Measurements from ENCODE around the gene SCTR. TPM values are rescaled to one million over a fixed set of nuclear protein-coding genes. Genes with fewer than 3 reads are reported as not detected.

The SCTR gene
- total RNA-seq, 1 donor from 2014 or later: not detected

GRCh38 chr2:119536707-119537106 is 12.4 kb upstream of the SCTR start:
- H3K9me3 ChIP-seq: peaks cover 8 to 15% of the 10 kb centered on the region in 2 donors
- no peak for TF ChIP-seq CTCF (IDR thresholded peaks at IDR 0.05)
- intact Hi-C loops (cut with DNase I): no loop called here
- no peak overlapping the region for H3K4me3 ChIP-seq
- H3K27ac ChIP-seq: no peak overlapping the region
- no peaks in the 10 kb centered on the region for H3K36me3 ChIP-seq
- no peak for DNase-seq (ENCODE audit: low spot score in 2 of 2)
- no peaks in the 10 kb centered on the region for H3K27me3 ChIP-seq
- H3K4me1 ChIP-seq: no peaks in the 10 kb centered on the region

- Histone ChIP-seq H3K9me3 (peaks cover 8 to 15% of the 10 kb centered on the region in 2 donors), H3K4me1 (no peaks in the 10 kb centered on the region), H3K27me3 (no peaks in the 10 kb centered on the region), H3K4me3 (no peak overlapping the region), H3K36me3 (no peaks in the 10 kb centered on the region), H3K27ac (no peak overlapping the region)
- intact Hi-C loops (cut with DNase I): no loop called here
- no peak for TF ChIP-seq CTCF (IDR thresholded peaks at IDR 0.05)
- no peak for DNase-seq (ENCODE audit: low spot score in 2 of 2)
Observed at GRCh38 chr2:119536211-119536610, 11.9 kb upstream of the SCTR start.

- no peak for TF ChIP-seq CTCF (IDR thresholded peaks at IDR 0.05)
- no peaks in the 10 kb centered on the region for H3K36me3 ChIP-seq
- no peaks in the 10 kb centered on the region for H3K27me3 ChIP-seq
- DNase-seq (ENCODE audit: low spot score in 2 of 2): no peak
- no peaks in the 10 kb centered on the region for H3K4me1 ChIP-seq
- H3K4me3 ChIP-seq: no peak overlapping the region
- intact Hi-C loops (cut with DNase I): no loop called here
- peaks cover 8 to 15% of the 10 kb centered on the region in 2 donors for H3K9me3 ChIP-seq
- no peak overlapping the region for H3K27ac ChIP-seq
Observed at GRCh38 chr2:119533560-119533959, 9.3 kb upstream of the SCTR start.

- H3K4me1 ChIP-seq: no peaks in the 10 kb centered on the region
- H3K36me3 ChIP-seq: no peaks in the 10 kb centered on the region
- intact Hi-C loops (cut with DNase I): no loop called here
- no peak overlapping the region for H3K27ac ChIP-seq
- H3K27me3 ChIP-seq: no peaks in the 10 kb centered on the region
- DNase-seq (ENCODE audit: low spot score in 2 of 2): no peak
- H3K4me3 ChIP-seq: no peak overlapping the region
- no peak for TF ChIP-seq CTCF (IDR thresholded peaks at IDR 0.05)
- H3K9me3 ChIP-seq: peaks cover 8 to 15% of the 10 kb centered on the region in 2 donors
Observed at GRCh38 chr2:119531292-119531691, 7.0 kb upstream of the SCTR start.

GRCh38 chr2:119527999-119528398 is 3.7 kb upstream of the SCTR start:
- Histone ChIP-seq H3K4me1 (peaks cover 0 to 4% of the 10 kb centered on the region in 2 donors), H3K9me3 (peaks cover 1 to 2% of the 10 kb centered on the region in 2 donors), H3K27me3 (no peaks in the 10 kb centered on the region), H3K4me3 (no peak overlapping the region), H3K27ac (no peak overlapping the region), H3K36me3 (no peaks in the 10 kb centered on the region)
- intact Hi-C loops (cut with DNase I): no loop called here
- no peak for DNase-seq (ENCODE audit: low spot score in 2 of 2)
- TF ChIP-seq CTCF (IDR thresholded peaks at IDR 0.05): no peak

- Histone ChIP-seq H3K4me1 (peaks cover 0 to 4% of the 10 kb centered on the region in 2 donors), H3K9me3 (no peaks in the 10 kb centered on the region), H3K36me3 (no peaks in the 10 kb centered on the region), H3K4me3 (no peak overlapping the region), H3K27me3 (no peaks in the 10 kb centered on the region), H3K27ac (no peak overlapping the region)
- DNase-seq (ENCODE audit: low spot score in 2 of 2): no peak
- intact Hi-C loops (cut with DNase I): no loop called here
- TF ChIP-seq CTCF (IDR thresholded peaks at IDR 0.05): no peak
Observed at GRCh38 chr2:119525614-119526013, 1.3 kb upstream of the SCTR start.

All from ascending aorta (tissue), 2 donors.